Mammary epithelial cell (primary cell): Measurements from ENCODE around the gene TMTC2.

Experiments used
- CTCF ChIP-seq, 2 donors: IDR thresholded peaks in 1 of 2; conservative IDR thresholded peaks in 1 of 2; 2 replicates each; pipeline ENCODE4 v1.5.1; 2011 to 2012; ENCODE audit warnings: inconsistent platforms in 2 of 2, low read length in 2 of 2, mild to moderate bottlenecking in 2 of 2, control low read depth in 1 of 2, low read depth in 1 of 2; ENCODE audit not compliant: insufficient read depth in 1 of 2; ENCODE audit errors: extremely low read depth in 1 of 2
- EZH2 ChIP-seq: IDR thresholded peaks from 2 replicates; pipeline ENCODE4 v1.6.1; 2012; ENCODE audit warnings: low read length, inconsistent platforms, borderline replicate concordance

DNA sequence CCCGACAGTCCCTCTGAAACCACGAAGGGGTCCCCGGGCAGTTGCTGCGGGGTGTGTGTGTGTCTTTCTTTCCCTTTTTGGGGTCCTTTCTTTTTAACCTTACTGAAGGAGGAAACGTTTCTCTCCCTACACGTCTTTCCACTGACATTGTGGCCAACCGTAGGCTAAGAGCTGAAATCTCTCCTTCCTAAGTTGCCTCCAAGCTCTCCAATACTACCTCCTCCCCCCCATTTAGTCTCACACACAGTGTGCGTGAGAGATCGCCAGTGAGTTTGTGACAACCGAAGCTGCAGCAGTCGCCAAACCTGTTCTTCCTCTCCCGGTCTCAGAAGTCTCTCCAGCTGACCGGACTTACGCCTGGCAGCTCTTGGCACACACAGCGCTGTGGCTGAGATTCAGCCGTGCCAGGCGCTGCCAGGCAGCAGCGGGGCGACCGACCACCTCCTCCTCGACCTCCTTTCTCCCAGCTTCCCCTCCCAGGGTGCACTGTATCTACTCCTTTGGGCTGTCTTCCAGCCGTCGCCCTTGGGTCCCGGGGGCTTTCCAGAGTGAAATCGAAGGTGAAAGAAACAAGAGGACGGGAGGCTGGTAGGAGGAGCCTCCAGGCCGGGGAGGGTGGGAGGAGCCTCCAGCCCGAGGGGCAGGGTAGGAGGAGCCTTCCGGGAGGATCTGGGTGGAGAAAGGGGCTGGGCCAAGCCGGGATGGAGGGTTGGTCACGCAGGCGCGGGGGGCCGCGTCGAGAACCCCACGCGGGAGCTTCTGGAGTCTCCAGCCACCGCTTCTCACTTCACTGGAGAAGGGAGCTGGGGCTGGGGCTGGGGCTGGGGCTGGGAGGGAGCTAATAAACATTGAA lies at the start of gene TMTC2:
- TF ChIP-seq CTCF (conservative IDR thresholded peaks at IDR 0.05 in 1 of 2, IDR thresholded peaks at IDR 0.05 in 1 of 2; ENCODE audit: extremely low read depth in 1 of 2, insufficient read depth in 1 of 2, low read depth in 1 of 2, low read length in 2 of 2) (no peak), EZH2 (no peak)
